Measurements from ENCODE around the gene PTPDC1.

The PTPDC1 gene

GRCh38 chr9:94142353-94142752, 58.1 kb downstream of the PTPDC1 start:
- no peak for DNase-seq

- DNase-seq = no peak
Measured at GRCh38 chr9:94144394-94144793, 60.1 kb downstream of the PTPDC1 start.

- DNase-seq = no peak
Measured at GRCh38 chr9:94145640-94146039, 61.4 kb downstream of the PTPDC1 start.

- no peak for DNase-seq
Measured at GRCh38 chr9:94147776-94148175, 63.5 kb downstream of the PTPDC1 start.

GRCh38 chr9:94148419-94148818, 64.2 kb downstream of the PTPDC1 start:
- DNase-seq = no peak

GRCh38 chr9:94149696-94150095, 65.4 kb downstream of the PTPDC1 start:
- DNase-seq = no peak

- no peak for DNase-seq
Measured at GRCh38 chr9:94150279-94150828, 66.1 kb downstream of the PTPDC1 start.

GRCh38 chr9:94150890-94151650, 66.8 kb downstream of the PTPDC1 start:
- DNase-seq = no peak

GRCh38 chr9:94153905-94154304, 69.6 kb downstream of the PTPDC1 start:
- no peak for DNase-seq

- DNase-seq = no peak
Measured at GRCh38 chr9:94156348-94157049, 72.2 kb downstream of the PTPDC1 start.

- DNase-seq = no peak
Measured at GRCh38 chr9:94157050-94157801, 73.0 kb downstream of the PTPDC1 start.
